GM18505 (cell line): Measurements from ENCODE around the gene RNF40.
A peak's percentile ranks its signal among the peaks of the same experiment; 100 is the strongest.
"Not testable (repeated sequence)": the region's sequence is repeated elsewhere in the genome, so short reads cannot be mapped to it uniquely, and the experiment has no call there.

Experiments
- ATAC-seq: cut with Tn5 transposase; IDR thresholded peaks from one replicate; pipeline ENCODE4 v1.9.1; 2021; ENCODE audit not compliant: unreplicated experiment
- POLR2A ChIP-seq: IDR thresholded peaks from 4 replicates; pipeline ENCODE4 v1.6.1; 2011; ENCODE audit warnings: borderline replicate concordance; ENCODE audit not compliant: insufficient read depth, insufficient read length; ENCODE audit errors: extremely low read depth

The RNF40 gene

GRCh38 chr16:30786936-30787612, 25.0 kb downstream of the RNF40 start, which contains the start of gene ZNF629:
Gene ZNF629 (minus strand): TSS chr16:30787205. CDS start chr16:30784482, 2,723 bp downstream.
- TF ChIP-seq POLR2A: no peak
- ATAC-seq: no peak

GRCh38 chr16:30787613-30788378, 25.7 kb downstream of the RNF40 start:
- no peak for ATAC-seq
- TF ChIP-seq POLR2A: no peak

- ATAC-seq: no peak
Measured at GRCh38 chr16:30793508-30794069, 31.5 kb downstream of the RNF40 start.

GRCh38 chr16:30794634-30795033, 32.5 kb downstream of the RNF40 start:
- TF ChIP-seq POLR2A: no peak
- ATAC-seq: no peak

More at GRCh38 chr16:30793508-30794069, 31.5 kb downstream of the RNF40 start:
- no peak for TF ChIP-seq POLR2A

GRCh38 chr16:30797670-30798309, 35.7 kb downstream of the RNF40 start:
- no peak for ATAC-seq
- TF ChIP-seq POLR2A: no peak

- ATAC-seq: no peak
- TF ChIP-seq POLR2A: no peak
Measured at GRCh38 chr16:30802936-30803335, 40.8 kb downstream of the RNF40 start.

- no peak for ATAC-seq
- no peak for TF ChIP-seq POLR2A
Measured at GRCh38 chr16:30805056-30805369, 42.9 kb downstream of the RNF40 start.

- peak; percentile 29 for TF ChIP-seq POLR2A
- ATAC-seq: no peak
Measured at GRCh38 chr16:30805370-30806169, 43.4 kb downstream of the RNF40 start.

GRCh38 chr16:30808146-30808545, 46.0 kb downstream of the RNF40 start:
- ATAC-seq: no peak
- TF ChIP-seq POLR2A: no peak

- not testable (repeated sequence) for ATAC-seq
Measured at GRCh38 chr16:30808890-30809426, 46.8 kb downstream of the RNF40 start.

- not testable (repeated sequence) for ATAC-seq
Measured at GRCh38 chr16:30809675-30810074, 47.6 kb downstream of the RNF40 start.

- no peak for TF ChIP-seq POLR2A
- ATAC-seq: no peak
Measured at GRCh38 chr16:30813821-30814189, 51.7 kb downstream of the RNF40 start.

GRCh38 chr16:30816769-30817168, 54.6 kb downstream of the RNF40 start:
- no peak for ATAC-seq
- no peak for TF ChIP-seq POLR2A

GRCh38 chr16:30820952-30821421, 58.9 kb downstream of the RNF40 start:
- TF ChIP-seq POLR2A: no peak
- ATAC-seq: no peak

- ATAC-seq: not testable (repeated sequence)
Measured at GRCh38 chr16:30821441-30821840, 59.3 kb downstream of the RNF40 start.
